ENCODE results near the gene GALE.

DNA sequence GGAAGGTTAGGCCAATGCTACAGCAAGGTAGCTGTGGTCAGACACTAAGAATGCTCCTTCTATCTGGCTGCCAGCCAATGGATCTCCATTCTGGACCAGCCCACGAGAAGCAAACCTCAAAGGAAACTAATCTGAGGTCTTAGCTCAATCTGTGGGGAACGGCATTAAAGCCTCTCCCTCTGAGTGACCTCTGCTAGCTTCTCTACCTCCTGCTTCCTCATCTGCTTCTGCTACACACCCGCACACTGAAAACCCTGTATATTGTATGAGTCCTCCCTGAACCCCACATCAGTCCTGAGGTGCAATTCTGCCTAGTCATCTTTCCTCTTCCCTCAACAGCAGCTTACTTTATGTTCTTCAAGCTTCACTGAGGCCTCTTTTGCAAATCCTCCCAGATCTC lies 6.9 kb upstream of the GALE start:
- TF ChIP-seq, protein P1, sequence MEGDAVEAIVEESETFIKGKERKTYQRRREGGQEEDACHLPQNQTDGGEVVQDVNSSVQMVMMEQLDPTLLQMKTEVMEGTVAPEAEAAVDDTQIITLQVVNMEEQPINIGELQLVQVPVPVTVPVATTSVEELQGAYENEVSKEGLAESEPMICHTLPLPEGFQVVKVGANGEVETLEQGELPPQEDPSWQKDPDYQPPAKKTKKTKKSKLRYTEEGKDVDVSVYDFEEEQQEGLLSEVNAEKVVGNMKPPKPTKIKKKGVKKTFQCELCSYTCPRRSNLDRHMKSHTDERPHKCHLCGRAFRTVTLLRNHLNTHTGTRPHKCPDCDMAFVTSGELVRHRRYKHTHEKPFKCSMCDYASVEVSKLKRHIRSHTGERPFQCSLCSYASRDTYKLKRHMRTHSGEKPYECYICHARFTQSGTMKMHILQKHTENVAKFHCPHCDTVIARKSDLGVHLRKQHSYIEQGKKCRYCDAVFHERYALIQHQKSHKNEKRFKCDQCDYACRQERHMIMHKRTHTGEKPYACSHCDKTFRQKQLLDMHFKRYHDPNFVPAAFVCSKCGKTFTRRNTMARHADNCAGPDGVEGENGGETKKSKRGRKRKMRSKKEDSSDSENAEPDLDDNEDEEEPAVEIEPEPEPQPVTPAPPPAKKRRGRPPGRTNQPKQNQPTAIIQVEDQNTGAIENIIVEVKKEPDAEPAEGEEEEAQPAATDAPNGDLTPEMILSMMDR (IDR thresholded peaks at IDR 0.05; ENCODE audit: insufficient read depth, low read length) = no peak
- TF ChIP-seq POLR2AphosphoS5 (IDR thresholded peaks at IDR 0.05; ENCODE audit: low read depth) = peak; percentile 72
- TF ChIP-seq GABPA (IDR thresholded peaks at IDR 0.05; ENCODE audit: low read depth) = no peak

Measured in HL-60 (cell line).